IMR-90 (cell line): ENCODE data around the gene LCN2. TPM values are rescaled to one million over a fixed set of nuclear protein-coding genes. Genes with fewer than 3 reads are reported as not detected.

Experiments
- ATAC-seq: fragments of 200-7000 bp; cut with Tn5 transposase; 2 replicates; pipeline ENCODE4 v1.9.1; 2020; ENCODE audit warnings: low read depth, mild to moderate bottlenecking, moderate library complexity
- BruUV-seq: library from RNA; stranded (reverse); fragments of 400-500 nt; replicated peaks from 2 replicates; lab custom pipeline; 2021; lab: Mats Ljungman, UMichigan
- CTCF ChIA-PET: fragments of 300-600 bp; formaldehyde crosslinking; extraction: SDS; loops from one replicate; lab custom pipeline; 2021; ENCODE audit warnings: antibody characterized with exemption; lab: Yijun Ruan, JAX
- POLR2A ChIA-PET: fragments of 300-600 bp; sonication (Branson Sonifier 250); formaldehyde crosslinking; loops from one replicate; lab custom pipeline; 2022; ENCODE audit warnings: antibody characterized with exemption; ENCODE audit not compliant: unreplicated experiment; lab: Charles Lee
- DNase-seq: peaks from one replicate; pipeline ENCODE4 v3.0.0; 2013
- H2AFZ ChIP-seq: replicated peaks from 2 replicates; pipeline ENCODE3; 2013; ENCODE audit warnings: low read length, mild to moderate bottlenecking; ENCODE audit not compliant: poor library complexity
- H2AK5ac ChIP-seq: 2 replicates; pipeline ENCODE4 v1.6.1; 2013; ENCODE audit warnings: low read depth, low read length, inconsistent platforms
- H2AK9ac ChIP-seq: replicated peaks from 2 replicates; pipeline ENCODE3; 2013; ENCODE audit warnings: mild to moderate bottlenecking, low read depth, low read length, moderate library complexity; ENCODE audit not compliant: poor library complexity
- H2BK120ac ChIP-seq: 2 replicates; pipeline ENCODE4 v1.6.1; 2013; ENCODE audit warnings: low read depth, low read length, inconsistent platforms
- H2BK15ac ChIP-seq: 3 replicates; pipeline ENCODE4 v1.6.1; 2013; ENCODE audit warnings: low read depth, low read length, inconsistent platforms
- H2BK20ac ChIP-seq: 2 replicates; pipeline ENCODE4 v1.6.1; 2013; ENCODE audit warnings: low read depth, mild to moderate bottlenecking, inconsistent platforms, low read length, moderate library complexity
- H2BK5ac ChIP-seq: 2 replicates; pipeline ENCODE4 v1.6.1; 2013; ENCODE audit warnings: mild to moderate bottlenecking, low read depth, low read length, inconsistent platforms; ENCODE audit not compliant: poor library complexity, severe bottlenecking
- H3K14ac ChIP-seq: replicated peaks from 2 replicates; pipeline ENCODE4 v1.6.1; 2013; ENCODE audit warnings: low read depth, low read length, inconsistent platforms
- H3K18ac ChIP-seq: 2 replicates; pipeline ENCODE4 v1.6.1; 2013; ENCODE audit warnings: low read depth, low read length, control low read depth
- H3K23ac ChIP-seq: 2 replicates; pipeline ENCODE4 v1.6.1; 2013; ENCODE audit warnings: low read depth, low read length, inconsistent platforms
- H3K27ac ChIP-seq: 2 replicates; pipeline ENCODE4 v1.5.1; 2013; ENCODE audit warnings: mild to moderate bottlenecking, control low read depth, low read length; ENCODE audit not compliant: insufficient read depth
- H3K27me3 ChIP-seq: 2 replicates; pipeline ENCODE4 v1.6.1; 2013; ENCODE audit warnings: low read length; ENCODE audit not compliant: control insufficient read depth, insufficient read depth
- H3K36me3 ChIP-seq: 2 replicates; pipeline ENCODE4 v1.6.1; 2013; ENCODE audit warnings: low read length, mixed read lengths; ENCODE audit not compliant: control insufficient read depth, insufficient read depth
- H3K4ac ChIP-seq: 2 replicates; pipeline ENCODE4 v1.6.1; 2013; ENCODE audit warnings: low read depth, low read length, inconsistent platforms
- H3K4me1 ChIP-seq: 2 replicates; pipeline ENCODE4 v1.6.1; 2013; ENCODE audit warnings: low read length, mixed read lengths; ENCODE audit not compliant: control insufficient read depth, insufficient read depth
- H3K4me2 ChIP-seq: 2 replicates; pipeline ENCODE4 v1.6.1; 2013; ENCODE audit warnings: low read depth, mild to moderate bottlenecking, control low read depth, low read length, moderate library complexity
- H3K4me3 ChIP-seq: 2 replicates; pipeline ENCODE4 v1.5.1; 2013; ENCODE audit warnings: low read depth, mild to moderate bottlenecking, control low read depth, low read length, moderate library complexity; ENCODE audit not compliant: insufficient read depth
- H3K56ac ChIP-seq: 2 replicates; pipeline ENCODE4 v1.6.1; 2013; ENCODE audit warnings: low read length, inconsistent platforms; ENCODE audit not compliant: insufficient read depth; ENCODE audit errors: extremely low read depth
- H3K79me1 ChIP-seq, 2 experiments: 2 replicates each; pipeline ENCODE4 v1.6.1; 2013; ENCODE audit warnings: low read length in 2 of 2, inconsistent platforms in 1 of 2, low read depth in 1 of 2
- H3K9ac ChIP-seq: 2 replicates; pipeline ENCODE4 v1.6.1; 2013; ENCODE audit warnings: low read depth, low read length, control low read depth
- H3K9me1 ChIP-seq: 2 replicates; pipeline ENCODE4 v1.6.1; 2013; ENCODE audit warnings: low read length, inconsistent platforms; ENCODE audit not compliant: insufficient read depth
- H3K9me3 ChIP-seq: 2 replicates; pipeline ENCODE4 v1.6.1; 2013; ENCODE audit warnings: low read length; ENCODE audit not compliant: control insufficient read depth, insufficient read depth
- H4K20me1 ChIP-seq: 2 replicates; pipeline ENCODE4 v1.6.1; 2013; ENCODE audit warnings: low read length, inconsistent platforms; ENCODE audit not compliant: insufficient read depth
- H4K5ac ChIP-seq: 2 replicates; pipeline ENCODE4 v1.6.1; 2013; ENCODE audit warnings: mild to moderate bottlenecking, low read depth, low read length, control low read depth
- H4K8ac ChIP-seq, 2 experiments: 2 replicates each; pipeline ENCODE4 v1.6.1; 2013; ENCODE audit warnings: low read depth in 2 of 2, low read length in 2 of 2, control low read depth in 1 of 2, inconsistent platforms in 1 of 2
- H4K91ac ChIP-seq: 2 replicates; pipeline ENCODE4 v1.6.1; 2013; ENCODE audit warnings: low read depth, low read length, inconsistent platforms; ENCODE audit not compliant: insufficient read depth
- BHLHE40 ChIP-seq: fragments of 150-350 bp; IDR thresholded peaks from 2 replicates; pipeline ENCODE4 v1.6.1; 2016; ENCODE audit warnings: mild to moderate bottlenecking, low read depth, low read length
- CEBPB ChIP-seq: IDR thresholded peaks from 2 replicates; pipeline ENCODE4 v1.6.1; 2012; ENCODE audit warnings: low read depth, low read length, improper control_type of control experiment
- CTCF ChIP-seq: conservative IDR thresholded peaks from 2 replicates; pipeline ENCODE4 v1.5.1; 2012; ENCODE audit warnings: mild to moderate bottlenecking, low read depth, low read length, improper control_type of control experiment
- RCOR1 ChIP-seq: IDR thresholded peaks from 2 replicates; pipeline ENCODE4 v1.6.1; 2012; ENCODE audit warnings: mild to moderate bottlenecking, low read length, improper control_type of control experiment; ENCODE audit not compliant: insufficient replicate concordance
- RFX5 ChIP-seq: IDR thresholded peaks from 2 replicates; pipeline ENCODE4 v1.8.0; 2012; ENCODE audit warnings: low read depth, mild to moderate bottlenecking, low read length, moderate library complexity
- WGBS, 2 experiments: methylation state at CpG; one replicate each; pipeline versions ENCODE4 v1.1.5 to v1.1.7; 2013; ENCODE audit warnings: missing lambda C conversion rate in 2 of 2; ENCODE audit not compliant: insufficient read length in 1 of 2; ENCODE audit errors: extremely low coverage in 2 of 2; 5-methylcytosine and 5-hydroxymethylcytosine counted together
- dilution Hi-C: fragments of 300-500 bp; cut with HindIII; formaldehyde crosslinking; loops from one replicate; pipeline ENCODE4 v1.14.3; 2018; ENCODE audit warnings: low sequenced_read_pairs; ENCODE audit not compliant: unreplicated experiment
- in situ Hi-C: fragments of 300-500 bp; cut with MboI; formaldehyde crosslinking; loops from 3 replicates; pipeline ENCODE4 v1.14.3; 2019; ENCODE audit warnings: low sequenced_read_pairs, inconsistent platforms, mixed read lengths
- intact Hi-C: fragments of 100-400 bp; cut with micrococcal nuclease; formaldehyde crosslinking; loops from 2 replicates; pipeline ENCODE4 v1.10.0; 2022
- polyA plus RNA-seq, 3 experiments: library from polyadenylated mRNA; depleted of rRNA; stranded (reverse); fragments of >200 nt; gene quantifications; 2 replicates each; pipeline ENCODE4 v1.2.3, GENCODE V29; 2012; ENCODE audit warnings: low replicate concordance in 1 of 3
- total RNA-seq: library from RNA; depleted of rRNA; stranded (reverse); fragments of >200 nt; gene quantifications from 2 replicates; pipeline ENCODE4 v1.2.3, GENCODE V29; 2012

The LCN2 gene
- total and polyA plus RNA-seq, 2 of the 4 experiments (the other 2 are of a cell fraction): not detected

- ATAC-seq: no peak
- no peaks in the 10 kb centered on the region for H3K36me3 ChIP-seq
- no peaks in the 10 kb centered on the region for H3K4me1 ChIP-seq
- no peak for TF ChIP-seq RFX5
- TF ChIP-seq CEBPB: no peak
- TF ChIP-seq CTCF: no peak
- no peak for TF ChIP-seq RCOR1
- TF ChIP-seq BHLHE40: no peak
- H3K4ac ChIP-seq: no peak overlapping the region
- no peak overlapping the region for H3K23ac ChIP-seq
- no peak overlapping the region for H2AK5ac ChIP-seq
- ChIA-PET POLR2A (interaction anchor here (0.7 kb wide), 1 partner anchor 17 kb away, joined by 3 read pairs; the partner anchor contains the start of gene BBLN), CTCF (no interaction called here)
- no CpG with 5 or more reads among the region's 2 CpGs for WGBS, 2 experiments
- H4K91ac ChIP-seq: no peak overlapping the region
- no peak overlapping the region for H4K8ac ChIP-seq
- H2BK15ac ChIP-seq: no peak overlapping the region
- 0 out of 2 replicates have a peak, but pooled peaks cover 2% of the 10 kb centered on the region for H3K9me1 ChIP-seq
- no peaks in the 10 kb centered on the region for H4K20me1 ChIP-seq
- no peak overlapping the region for H2BK5ac ChIP-seq
- no peak overlapping the region for H3K4me2 ChIP-seq
- BruUV-seq: no TSS peak
- H4K5ac ChIP-seq: no peak overlapping the region
- no peak overlapping the region for H3K9ac ChIP-seq
- H3K79me1 ChIP-seq: no peaks in the 10 kb centered on the region
- no peak overlapping the region for H2BK120ac ChIP-seq
- no peak overlapping the region for H3K14ac ChIP-seq
- H3K18ac ChIP-seq: no peak overlapping the region
- intact Hi-C loops: no loop called here
- dilution Hi-C loops: no loop called here
- no peak for DNase-seq
- H3K9me3 ChIP-seq: no peaks in the 10 kb centered on the region
- no peak overlapping the region for H3K56ac ChIP-seq
- in situ Hi-C loops: no loop called here
- H3K27ac ChIP-seq: no peak overlapping the region
- H3K4me3 ChIP-seq: no peak overlapping the region
- H2BK20ac ChIP-seq: no peak overlapping the region
- H3K27me3 ChIP-seq: peaks cover 2% of the 10 kb centered on the region; the same call in 1 of the 2 replicates
- no peak overlapping the region for H2AK9ac ChIP-seq
- H2AFZ ChIP-seq: no peak overlapping the region
Measured at GRCh38 chr9:128142596-128142995, 6.7 kb upstream of the LCN2 start.
